Gastrocnemius medialis (tissue), 4 donors: Measurements from ENCODE around the gene BNIP5. TPM values are rescaled to one million over a fixed set of nuclear protein-coding genes. Genes with fewer than 3 reads are reported as not detected.

Experiments
- ATAC-seq, 2 donors: fragments of 150-250 bp; one replicate each; pipeline ENCODE4 v1.9.1; 2016
- DNase-seq, 2 donors: peaks; one replicate each; pipeline ENCODE4 v3.0.0-alpha.2; 2019
- H3K27ac ChIP-seq, 4 donors: fragments of 200-600 bp; sonication (generic); 1 replicate in 1 of 4; 2 replicates in 3 of 4; pipeline ENCODE4 v1.5.1; 2016 to 2018; ENCODE audit warnings: mild to moderate bottlenecking in 2 of 4, moderate library complexity in 1 of 4
- H3K27me3 ChIP-seq, 3 donors: fragments of 200-600 bp; sonication (generic) in 2 of 3; 1 replicate in 1 of 3; 2 replicates in 2 of 3; pipeline versions ENCODE4 v1.5.1 to v1.6.0; 2016 to 2019; ENCODE audit warnings: mild to moderate bottlenecking in 1 of 3, moderate library complexity in 1 of 3
- H3K36me3 ChIP-seq, 2 donors: fragments of 200-600 bp; sonication (generic) in 1 of 2; one replicate each; pipeline ENCODE4 v1.5.1; 2017 to 2018
- H3K4me1 ChIP-seq, 2 donors: fragments of 200-600 bp; sonication (generic) in 1 of 2; one replicate each; pipeline ENCODE4 v1.5.1; 2016 to 2017; ENCODE audit warnings: mild to moderate bottlenecking in 2 of 2
- H3K4me3 ChIP-seq, 4 donors: fragments of 200-600 bp; sonication (generic) in 3 of 4; 1 replicate in 1 of 4; 2 replicates in 3 of 4; pipeline ENCODE4 v1.5.1; 2016 to 2019; ENCODE audit warnings: mild to moderate bottlenecking in 2 of 4
- H3K9me3 ChIP-seq, 3 donors: fragments of 200-600 bp; sonication (generic) in 2 of 3; 1 replicate in 1 of 3; 2 replicates in 2 of 3; pipeline ENCODE4 v1.5.1; 2016 to 2019
- POLR2A ChIP-seq, 2 donors: fragments of 450-650 bp; IDR thresholded peaks; one replicate each; pipeline ENCODE4 v1.6.1; 2017; ENCODE audit warnings: antibody characterized with exemption in 2 of 2, mild to moderate bottlenecking in 2 of 2, moderate library complexity in 2 of 2
- in situ Hi-C, 4 donors: fragments of 200-750 bp; cut with MboI; loops; one replicate each; pipeline versions ENCODE4 v1.15.0 to v1.8.0; 2017; ENCODE audit warnings: low sequenced_read_pairs in 4 of 4
- intact Hi-C: fragments of 100-400 bp; cut with DNase I; formaldehyde crosslinking; loops from one replicate; pipeline ENCODE4 v1.15.1; 2023; ENCODE audit warnings: low total_unique reads
- total RNA-seq, 4 donors: library from RNA; depleted of rRNA; stranded (reverse); fragments of >200 nt; gene quantifications; one replicate each; pipeline versions ENCODE4 v1.1.0 to v1.2.3, GENCODE V29; 2016
- TF ChIP-seq, protein P1 (sequence below), 5 experiments: fragments of 450-650 bp in 3 of 5; fragments of 200-600 bp in 2 of 5; sonication (generic) in 2 of 5; IDR thresholded peaks in 4 of 5; conservative IDR thresholded peaks in 1 of 5; 1 replicate in 4 of 5; 2 replicates in 1 of 5; pipeline ENCODE4 v1.5.1; 2016 to 2019; ENCODE audit warnings: antibody characterized with exemption in 5 of 5, mild to moderate bottlenecking in 3 of 5, moderate library complexity in 3 of 5

Gene BNIP5
- total RNA-seq, 4 donors from 2014 or later, result not detected

DNA sequence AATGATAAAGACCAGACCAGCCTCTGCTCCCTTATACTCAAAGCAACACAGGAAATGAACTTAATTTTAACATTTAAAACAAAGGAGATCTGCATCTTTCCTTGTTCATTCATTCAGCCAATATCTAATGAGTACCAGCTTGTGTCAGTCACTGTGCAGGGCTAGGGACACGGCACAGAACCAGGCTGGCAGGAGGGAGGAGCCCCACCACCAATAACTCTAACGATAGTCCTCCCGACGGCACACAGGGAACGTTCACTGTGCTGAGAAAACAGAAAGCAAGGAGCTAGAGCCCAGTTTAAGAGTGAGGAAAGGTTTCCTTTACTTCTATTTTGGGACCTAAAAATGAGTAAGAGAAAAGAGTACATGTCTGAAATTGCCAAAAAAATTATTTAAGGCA lies 40.9 kb upstream of the BNIP5 start:
- ATAC-seq (no peak), DNase-seq (no peak)
- intact Hi-C loops (no loop called here), in situ Hi-C loops (no loop called here)
- Histone ChIP-seq H3K36me3 (no peaks in the 10 kb centered on the region), H3K4me3 (no peak overlapping the region), H3K27me3 (no peaks in the 10 kb centered on the region), H3K9me3 (no peaks in the 10 kb centered on the region), H3K4me1 (no peaks in the 10 kb centered on the region), H3K27ac (no peak overlapping the region)
- no peak for TF ChIP-seq POLR2A (IDR thresholded peaks at IDR 0.05)
- TF ChIP-seq, protein P1, sequence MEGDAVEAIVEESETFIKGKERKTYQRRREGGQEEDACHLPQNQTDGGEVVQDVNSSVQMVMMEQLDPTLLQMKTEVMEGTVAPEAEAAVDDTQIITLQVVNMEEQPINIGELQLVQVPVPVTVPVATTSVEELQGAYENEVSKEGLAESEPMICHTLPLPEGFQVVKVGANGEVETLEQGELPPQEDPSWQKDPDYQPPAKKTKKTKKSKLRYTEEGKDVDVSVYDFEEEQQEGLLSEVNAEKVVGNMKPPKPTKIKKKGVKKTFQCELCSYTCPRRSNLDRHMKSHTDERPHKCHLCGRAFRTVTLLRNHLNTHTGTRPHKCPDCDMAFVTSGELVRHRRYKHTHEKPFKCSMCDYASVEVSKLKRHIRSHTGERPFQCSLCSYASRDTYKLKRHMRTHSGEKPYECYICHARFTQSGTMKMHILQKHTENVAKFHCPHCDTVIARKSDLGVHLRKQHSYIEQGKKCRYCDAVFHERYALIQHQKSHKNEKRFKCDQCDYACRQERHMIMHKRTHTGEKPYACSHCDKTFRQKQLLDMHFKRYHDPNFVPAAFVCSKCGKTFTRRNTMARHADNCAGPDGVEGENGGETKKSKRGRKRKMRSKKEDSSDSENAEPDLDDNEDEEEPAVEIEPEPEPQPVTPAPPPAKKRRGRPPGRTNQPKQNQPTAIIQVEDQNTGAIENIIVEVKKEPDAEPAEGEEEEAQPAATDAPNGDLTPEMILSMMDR (IDR thresholded peaks at IDR 0.05 in 4 of 5, conservative IDR thresholded peaks at IDR 0.05 in 1 of 5), result no peak

DNA sequence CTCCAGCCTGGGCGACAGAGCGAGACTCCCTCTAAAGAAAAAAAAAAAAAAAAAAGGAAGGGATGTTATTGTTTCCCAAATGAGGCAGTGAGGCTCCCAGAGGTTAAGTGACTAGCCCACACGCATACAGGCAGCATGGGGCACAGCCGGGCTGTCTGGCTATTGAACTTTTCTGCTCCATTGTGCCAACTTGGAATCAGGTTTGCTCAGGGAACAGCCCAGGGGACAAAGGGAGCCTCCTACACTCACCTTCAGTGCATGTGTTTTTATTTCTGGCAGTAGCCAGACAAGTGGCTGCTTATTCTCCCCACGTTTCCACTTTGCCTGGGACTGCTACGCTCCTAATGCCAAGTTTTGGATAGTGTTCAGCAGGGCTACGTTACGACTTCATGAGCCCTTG lies 40.1 kb upstream of the BNIP5 start:
- no peaks in the 10 kb centered on the region for H3K36me3 ChIP-seq
- no peaks in the 10 kb centered on the region for H3K4me1 ChIP-seq
- H3K4me3 ChIP-seq, result no peak overlapping the region
- no peaks in the 10 kb centered on the region for H3K27me3 ChIP-seq
- in situ Hi-C loops (no loop called here), intact Hi-C loops (no loop called here)
- H3K9me3 ChIP-seq, result no peaks in the 10 kb centered on the region
- no peak for DNase-seq
- no peak overlapping the region for H3K27ac ChIP-seq
- ATAC-seq, result no peak
- TF ChIP-seq, protein P1 (IDR thresholded peaks at IDR 0.05 in 4 of 5, conservative IDR thresholded peaks at IDR 0.05 in 1 of 5), result no peak
- TF ChIP-seq POLR2A (IDR thresholded peaks at IDR 0.05), result no peak

DNA sequence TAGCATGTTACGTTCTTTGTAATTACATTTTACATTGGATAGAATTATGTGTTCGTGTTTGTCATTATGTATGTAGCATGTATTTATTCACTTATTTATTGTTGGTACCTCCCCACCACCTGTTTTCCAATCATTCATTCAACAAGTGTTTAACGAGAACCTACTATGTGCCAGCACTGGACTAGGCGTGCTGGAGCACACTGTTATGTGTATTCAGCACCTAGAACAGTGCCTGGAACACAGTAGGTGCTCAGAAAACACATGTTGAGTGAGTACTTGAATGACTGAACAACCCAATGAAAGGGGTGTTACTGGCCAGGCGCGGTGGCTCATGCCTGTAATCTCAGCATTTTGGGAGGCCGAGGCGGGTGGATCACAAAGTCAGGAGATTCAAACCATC lies 39.5 kb upstream of the BNIP5 start:
- no peak overlapping the region for H3K27ac ChIP-seq
- no peak for DNase-seq
- intact Hi-C loops, result no loop called here
- TF ChIP-seq, protein P1 (IDR thresholded peaks at IDR 0.05 in 4 of 5, conservative IDR thresholded peaks at IDR 0.05 in 1 of 5), result no peak
- no peak for TF ChIP-seq POLR2A (IDR thresholded peaks at IDR 0.05)
- H3K4me1 ChIP-seq, result no peaks in the 10 kb centered on the region
- ATAC-seq, result no peak
- no peaks in the 10 kb centered on the region for H3K27me3 ChIP-seq
- no peaks in the 10 kb centered on the region for H3K36me3 ChIP-seq
- no peaks in the 10 kb centered on the region for H3K9me3 ChIP-seq
- no peak overlapping the region for H3K4me3 ChIP-seq
- in situ Hi-C loops, result no loop called here

DNA sequence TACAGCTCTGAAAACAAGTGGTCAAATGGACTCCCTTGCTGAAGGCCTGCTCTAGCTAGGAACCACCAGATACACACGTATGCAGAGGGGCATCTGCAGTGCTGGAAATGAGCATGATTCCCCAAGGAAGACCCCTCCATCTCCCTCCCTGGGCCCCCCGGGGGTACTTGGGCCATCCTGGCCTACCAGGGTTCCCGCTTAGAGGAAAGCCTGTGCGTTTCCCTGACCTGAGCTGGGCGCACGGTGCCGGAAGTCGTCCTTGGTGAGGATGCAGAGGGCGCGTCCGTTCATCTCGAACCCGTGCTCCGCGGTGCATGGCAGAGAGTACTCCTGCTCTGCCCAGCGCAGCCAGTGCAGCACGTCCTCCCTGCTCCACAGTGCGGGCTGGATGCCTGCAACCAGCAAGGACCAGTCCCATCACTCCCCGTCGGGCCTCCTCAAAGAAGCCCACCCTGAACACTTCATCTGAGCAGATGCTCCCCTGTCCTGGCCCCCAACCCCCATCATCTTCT lies 39.0 kb upstream of the BNIP5 start:
- intact Hi-C loops (no loop called here), in situ Hi-C loops (no loop called here)
- H3K9me3 ChIP-seq, result no peaks in the 10 kb centered on the region
- no peaks in the 10 kb centered on the region for H3K27me3 ChIP-seq
- H3K4me3 ChIP-seq, result no peak overlapping the region
- no peaks in the 10 kb centered on the region for H3K36me3 ChIP-seq
- H3K4me1 ChIP-seq, result no peaks in the 10 kb centered on the region
- ATAC-seq (no peak), DNase-seq (no peak)
- H3K27ac ChIP-seq, result no peak overlapping the region
- TF ChIP-seq POLR2A (IDR thresholded peaks at IDR 0.05), result no peak
- TF ChIP-seq, protein P1 (IDR thresholded peaks at IDR 0.05 in 4 of 5, conservative IDR thresholded peaks at IDR 0.05 in 1 of 5), result no peak

DNA sequence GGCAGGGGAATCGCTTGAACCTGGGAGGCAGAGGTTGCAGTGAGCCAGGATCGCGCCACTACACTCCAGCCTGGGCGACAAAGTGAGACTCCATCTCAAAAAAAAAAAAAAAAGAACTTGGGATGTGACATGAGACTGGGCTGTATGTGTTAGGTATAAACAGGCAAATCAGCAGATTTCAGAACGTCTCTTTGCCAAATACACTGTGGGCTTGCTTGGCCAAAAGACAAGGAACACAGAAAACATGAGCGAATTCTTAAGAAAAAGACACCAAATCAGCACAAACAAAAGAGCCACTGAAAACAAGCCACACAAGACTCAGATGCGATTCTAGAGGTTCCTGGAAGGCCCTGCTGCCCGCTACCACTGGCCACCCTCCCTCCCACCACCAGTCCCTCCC lies 38.3 kb upstream of the BNIP5 start:
- ATAC-seq (no peak), DNase-seq (no peak)
- H3K4me1 ChIP-seq, result no peaks in the 10 kb centered on the region
- in situ Hi-C loops (loop anchor here in 1 of 4 donors (25.0 kb wide), 1 partner anchor 263 kb away; no protein-coding TSS in a partner anchor), intact Hi-C loops (no loop called here)
- H3K27me3 ChIP-seq, result no peaks in the 10 kb centered on the region
- H3K27ac ChIP-seq, result no peak overlapping the region
- H3K36me3 ChIP-seq, result no peaks in the 10 kb centered on the region
- TF ChIP-seq, protein P1 (IDR thresholded peaks at IDR 0.05 in 4 of 5, conservative IDR thresholded peaks at IDR 0.05 in 1 of 5), result no peak
- no peak overlapping the region for H3K4me3 ChIP-seq
- H3K9me3 ChIP-seq, result no peaks in the 10 kb centered on the region
